ENCODE results near the gene ZIC2.
"Not testable (repeated sequence)": the region's sequence is repeated elsewhere in the genome, so short reads cannot be mapped to it uniquely, and the experiment has no call there.

The ZIC2 gene

DNA sequence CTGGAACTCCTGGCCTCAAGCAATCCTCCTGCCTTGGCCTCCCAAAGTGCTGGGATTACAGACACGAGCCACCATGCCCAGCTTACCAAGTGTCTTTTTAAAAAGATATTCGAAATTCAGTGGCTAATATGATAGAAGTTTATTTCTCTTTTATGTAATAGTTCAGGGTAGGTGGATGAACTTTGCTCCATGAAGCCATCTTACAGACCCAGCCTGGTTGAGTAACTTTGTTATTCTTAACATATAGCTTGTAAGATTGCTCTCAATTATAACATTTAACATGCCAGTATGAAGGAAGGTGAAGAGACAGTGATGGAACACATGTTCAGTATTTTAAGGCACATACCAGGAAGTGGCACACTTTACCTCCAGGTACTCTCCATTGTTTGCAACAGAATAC is 42.4 kb downstream of the ZIC2 start:
- no peak for DNase-seq

DNA sequence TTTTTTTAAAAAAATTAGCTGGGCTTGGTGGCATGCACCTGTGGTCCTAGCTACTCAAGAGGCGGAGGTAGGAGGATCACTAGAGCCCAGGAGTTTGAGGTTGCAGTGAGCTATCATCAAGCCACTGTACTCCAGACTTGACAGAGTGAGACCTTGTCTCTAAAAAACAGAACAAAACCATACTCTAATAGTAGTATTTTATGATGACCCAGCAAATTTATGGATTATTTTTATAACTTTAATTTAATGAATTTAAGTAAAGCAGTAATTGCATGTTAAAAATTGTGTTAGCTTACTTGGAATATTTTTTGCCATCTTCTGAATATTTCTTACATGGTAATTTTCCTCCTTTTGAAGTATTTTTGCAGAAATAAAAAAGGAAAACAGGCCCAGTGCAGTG is 48.3 kb downstream of the ZIC2 start:
- no peak for DNase-seq

DNA sequence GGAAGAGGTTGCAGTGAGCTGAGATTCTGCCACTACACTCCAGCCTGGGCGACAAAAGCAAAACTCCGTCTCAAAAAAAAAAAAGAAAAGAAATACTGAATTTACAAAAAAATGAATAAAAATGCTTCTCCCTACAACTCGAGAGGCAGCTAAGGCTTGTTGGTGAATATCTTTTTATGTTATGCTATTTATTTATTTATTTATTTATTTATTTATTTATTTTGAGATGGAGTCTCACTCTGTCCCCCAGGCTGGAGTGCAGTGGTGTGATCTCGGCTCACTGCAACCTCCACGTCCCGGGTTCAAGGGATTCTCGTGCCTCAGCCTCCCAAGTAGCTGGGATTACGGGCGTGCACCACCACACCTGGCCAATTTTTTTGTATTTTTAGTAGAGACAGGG is 51.1 kb downstream of the ZIC2 start:
- not testable (repeated sequence) for DNase-seq

DNA sequence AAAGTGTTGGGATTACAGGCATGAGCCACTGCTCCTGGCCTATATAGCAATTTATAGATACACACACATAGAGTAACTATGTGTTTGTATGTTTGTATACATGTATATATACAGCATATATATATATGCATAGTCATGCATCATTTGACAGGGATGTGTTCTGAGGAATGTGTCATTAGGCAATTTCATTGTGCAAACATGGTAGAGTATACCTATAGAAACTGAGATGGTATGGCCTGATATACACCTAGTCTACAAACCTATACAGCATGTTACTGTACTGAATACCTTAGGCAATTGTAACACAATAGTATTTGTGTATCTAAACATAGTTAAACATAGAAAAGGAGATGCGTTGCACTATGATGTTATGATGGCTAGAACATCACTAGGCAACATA is 54.4 kb downstream of the ZIC2 start:
- no peak for DNase-seq

Data from stimulated activated CD4-positive, alpha-beta T cell treated with anti-CD3 and anti-CD28 coated beads, Interleukin-12 subunit alpha, Interleukin-12 subunit beta, amount 100 ng/mL, for 4 hours (primary cell).